VCaP (cell line): Measurements from ENCODE around the gene LIPC.

Source experiments
- H3K27ac ChIP-seq: fragments of 450-650 bp; 2 replicates; pipeline ENCODE4 v1.5.1; 2017
- TF ChIP-seq, protein P1 (sequence below): fragments of 450-650 bp; conservative IDR thresholded peaks from 2 replicates; pipeline ENCODE4 v1.5.1; 2017; ENCODE audit warnings: mild to moderate bottlenecking, moderate library complexity

LIPC gene

DNA sequence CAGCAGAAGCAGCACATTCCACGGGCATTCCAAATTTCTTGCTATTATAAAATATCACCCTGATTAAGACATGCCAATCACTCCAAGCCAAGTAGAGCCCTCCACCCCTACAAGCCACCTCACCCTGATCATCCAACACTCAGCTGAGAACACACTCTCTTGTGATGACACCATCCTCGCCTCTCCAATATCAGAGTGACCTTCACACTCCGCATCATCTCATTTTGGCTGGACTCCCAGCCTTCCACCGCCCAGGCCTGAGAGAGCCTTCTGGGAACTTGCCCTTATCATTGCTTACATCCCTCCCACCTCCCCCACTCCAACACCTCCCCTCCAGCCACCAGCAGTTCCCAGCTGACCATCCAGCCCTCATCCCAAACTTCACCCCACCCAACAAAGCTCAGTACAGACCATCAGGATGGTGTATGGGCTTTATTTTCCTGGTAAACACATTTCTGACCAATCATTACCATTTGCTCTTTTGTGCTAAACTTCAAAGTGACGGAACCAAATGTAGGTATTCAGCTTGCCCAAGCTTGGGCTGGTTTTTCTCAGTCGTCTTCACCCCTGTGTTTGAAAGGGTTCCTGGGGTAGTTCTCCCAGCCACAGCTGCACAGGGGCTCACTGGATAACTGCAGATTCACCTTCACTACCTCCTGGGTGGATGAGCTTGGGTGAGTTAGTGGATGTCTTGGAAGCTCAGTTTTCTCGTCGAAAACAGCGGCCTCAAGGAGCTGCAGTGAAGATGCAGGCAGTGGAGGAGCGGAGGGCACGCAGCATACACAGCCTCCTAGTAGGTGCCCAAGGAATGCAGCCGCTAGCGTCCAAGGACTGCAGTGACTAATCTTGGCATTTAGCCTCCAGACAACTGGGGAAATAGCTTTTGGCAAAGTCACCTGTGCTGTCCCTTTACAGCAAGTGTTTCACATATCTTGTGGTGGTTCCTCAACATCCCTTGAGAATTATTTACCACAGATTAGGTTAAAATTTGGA, 115.1 kb downstream of the LIPC start:
- TF ChIP-seq, protein P1, sequence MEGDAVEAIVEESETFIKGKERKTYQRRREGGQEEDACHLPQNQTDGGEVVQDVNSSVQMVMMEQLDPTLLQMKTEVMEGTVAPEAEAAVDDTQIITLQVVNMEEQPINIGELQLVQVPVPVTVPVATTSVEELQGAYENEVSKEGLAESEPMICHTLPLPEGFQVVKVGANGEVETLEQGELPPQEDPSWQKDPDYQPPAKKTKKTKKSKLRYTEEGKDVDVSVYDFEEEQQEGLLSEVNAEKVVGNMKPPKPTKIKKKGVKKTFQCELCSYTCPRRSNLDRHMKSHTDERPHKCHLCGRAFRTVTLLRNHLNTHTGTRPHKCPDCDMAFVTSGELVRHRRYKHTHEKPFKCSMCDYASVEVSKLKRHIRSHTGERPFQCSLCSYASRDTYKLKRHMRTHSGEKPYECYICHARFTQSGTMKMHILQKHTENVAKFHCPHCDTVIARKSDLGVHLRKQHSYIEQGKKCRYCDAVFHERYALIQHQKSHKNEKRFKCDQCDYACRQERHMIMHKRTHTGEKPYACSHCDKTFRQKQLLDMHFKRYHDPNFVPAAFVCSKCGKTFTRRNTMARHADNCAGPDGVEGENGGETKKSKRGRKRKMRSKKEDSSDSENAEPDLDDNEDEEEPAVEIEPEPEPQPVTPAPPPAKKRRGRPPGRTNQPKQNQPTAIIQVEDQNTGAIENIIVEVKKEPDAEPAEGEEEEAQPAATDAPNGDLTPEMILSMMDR: no peak

DNA sequence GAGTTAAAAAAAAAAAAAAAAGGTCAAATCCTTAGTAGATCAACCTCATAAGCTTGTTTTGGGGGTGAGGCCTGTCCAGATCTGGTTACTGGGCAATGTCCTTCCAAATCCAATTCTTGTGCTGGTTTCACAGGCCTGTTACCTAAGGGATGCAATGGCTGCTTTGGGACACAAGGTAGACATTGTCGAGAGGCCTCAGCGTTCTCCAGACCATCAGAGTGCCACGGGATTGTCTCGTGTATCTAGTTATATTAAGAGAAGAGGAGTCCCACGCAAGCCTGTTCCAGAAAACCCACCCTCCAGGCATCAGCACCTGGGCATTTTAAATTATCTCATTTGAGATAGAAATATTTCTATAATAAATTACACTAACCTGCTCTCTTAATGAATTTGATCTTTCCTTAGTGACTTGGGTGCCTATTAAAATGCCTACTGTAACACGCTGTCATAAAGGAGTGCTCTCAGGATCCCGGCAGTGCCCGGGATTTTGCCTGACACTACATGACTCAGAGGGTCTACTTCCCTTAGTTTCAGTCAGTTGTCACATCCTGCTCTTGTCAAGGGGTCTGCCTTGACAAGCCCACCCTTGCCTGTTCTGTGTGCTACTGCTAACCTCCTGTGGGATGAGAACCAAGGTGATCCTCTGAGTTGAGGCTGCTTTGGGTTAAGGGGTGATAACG, 116.0 kb downstream of the LIPC start:
- no peak overlapping the region for H3K27ac ChIP-seq
- TF ChIP-seq, protein P1: no peak

More for the DNA sequence above, 115.1 kb downstream of the LIPC start:
- H3K27ac ChIP-seq: no peak overlapping the region

DNA sequence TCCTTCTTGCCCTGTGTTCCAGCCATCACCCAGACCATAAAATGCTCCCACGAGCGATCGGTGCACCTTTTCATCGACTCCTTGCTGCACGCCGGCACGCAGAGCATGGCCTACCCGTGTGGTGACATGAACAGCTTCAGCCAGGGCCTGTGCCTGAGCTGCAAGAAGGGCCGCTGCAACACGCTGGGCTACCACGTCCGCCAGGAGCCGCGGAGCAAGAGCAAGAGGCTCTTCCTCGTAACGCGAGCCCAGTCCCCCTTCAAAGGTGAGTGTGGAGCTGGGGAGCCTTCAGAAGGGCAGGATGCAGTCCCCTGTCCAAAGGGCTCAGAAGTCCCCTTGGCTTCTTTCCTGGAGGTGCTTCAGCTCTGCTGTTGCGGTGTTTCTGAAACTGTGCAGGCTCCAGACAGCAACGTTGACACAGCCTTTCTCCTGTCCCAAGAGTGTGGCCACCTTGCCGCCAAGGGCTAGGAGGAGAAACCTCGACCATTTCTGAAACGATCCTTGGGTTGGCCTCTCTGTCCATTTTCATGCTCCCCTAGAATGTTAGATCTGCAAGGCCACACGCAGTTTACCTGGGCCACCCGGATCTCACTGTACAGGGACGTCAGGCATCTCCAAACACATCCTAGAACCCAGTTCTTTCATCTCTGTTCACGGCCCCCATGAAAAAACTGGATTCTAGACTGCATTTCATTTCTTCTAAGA, 116.7 kb downstream of the LIPC start:
- TF ChIP-seq, protein P1: no peak
- H3K27ac ChIP-seq: no peak overlapping the region

DNA sequence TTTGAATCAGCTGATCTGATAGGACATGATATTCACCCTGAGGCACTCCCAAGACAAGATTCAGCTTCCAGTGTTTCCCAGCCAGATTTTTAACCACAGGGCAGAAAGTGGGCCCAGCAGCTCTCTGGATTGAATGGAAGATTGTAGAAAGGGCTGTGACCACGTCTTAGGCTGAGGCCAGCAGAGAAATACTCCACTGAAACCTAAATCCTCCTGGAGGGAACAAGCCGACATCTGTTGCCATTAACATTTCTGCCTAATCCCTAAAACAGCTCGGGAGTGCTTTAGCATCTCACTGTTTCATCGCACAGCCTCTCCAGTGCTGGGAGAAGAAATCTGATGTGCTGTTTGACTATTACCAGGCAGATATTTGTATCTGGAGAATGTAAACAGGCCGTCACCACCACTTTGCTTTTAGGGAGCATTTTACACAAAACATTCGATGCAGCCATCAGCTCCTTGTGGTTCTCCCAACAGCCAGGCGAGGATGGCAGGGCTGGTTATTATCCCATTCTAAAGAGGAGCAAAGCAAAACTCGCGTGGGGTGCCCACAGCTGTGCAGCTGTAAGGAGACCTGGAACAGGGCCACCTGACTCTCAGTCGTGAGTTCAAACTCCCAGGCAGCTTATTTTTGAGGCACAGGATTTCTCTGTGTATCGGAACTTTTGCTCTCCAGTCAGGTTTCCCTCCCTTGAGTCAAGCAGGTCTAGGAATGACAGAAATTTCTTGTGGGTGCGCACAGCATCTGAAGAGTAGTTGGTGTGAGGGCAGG, 117.4 kb downstream of the LIPC start:
- no peak overlapping the region for H3K27ac ChIP-seq
- TF ChIP-seq, protein P1: no peak

DNA sequence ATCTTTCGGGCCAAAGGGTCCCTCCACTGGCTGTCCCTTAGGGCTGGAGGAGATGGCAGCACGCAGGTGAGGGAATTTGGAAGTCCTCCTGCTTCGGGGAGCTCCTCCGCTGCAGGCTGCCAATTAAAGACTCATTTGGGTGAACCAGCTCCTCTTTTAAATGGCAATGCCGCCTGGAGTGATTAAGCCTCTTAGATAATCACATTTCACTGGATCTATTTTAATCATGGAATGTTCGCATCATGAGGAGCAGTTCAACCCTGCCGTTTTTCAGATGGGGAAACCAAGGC, 117.9 kb downstream of the LIPC start:
- H3K27ac ChIP-seq: no peak overlapping the region
- TF ChIP-seq, protein P1: no peak

DNA sequence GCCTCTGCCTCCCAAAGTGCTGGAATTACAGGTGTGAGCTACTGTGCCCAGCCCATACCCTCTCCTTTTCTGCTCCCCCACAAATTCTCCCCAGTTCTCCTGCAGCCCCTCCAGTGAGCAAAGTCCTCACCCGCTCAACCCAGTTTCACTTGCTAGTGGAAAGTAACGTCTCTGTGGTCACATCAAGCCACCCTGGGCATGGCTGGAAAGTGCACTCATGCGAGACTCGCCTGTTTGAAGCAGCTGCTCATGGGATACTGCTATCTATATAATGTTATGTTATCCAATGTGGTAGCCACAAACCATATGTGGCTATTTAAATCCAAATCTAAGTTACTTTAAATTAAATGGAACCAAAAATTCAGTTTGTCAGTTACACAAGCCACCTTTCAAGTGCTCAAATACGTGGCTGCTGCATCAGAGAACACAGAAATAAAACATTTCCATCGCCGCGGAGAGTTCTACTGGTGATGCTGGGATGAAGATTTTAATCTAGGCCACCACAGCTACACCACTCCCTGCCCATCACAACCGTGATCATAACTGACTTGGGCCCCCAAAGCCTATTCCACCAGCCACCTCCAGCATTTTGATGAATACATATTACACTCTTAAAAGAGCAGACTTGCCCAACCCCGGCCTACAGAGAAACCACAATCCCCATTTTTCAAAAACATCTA, 119.4 kb downstream of the LIPC start:
- no peak overlapping the region for H3K27ac ChIP-seq
- TF ChIP-seq, protein P1: no peak
